HepG2 (cell line): ENCODE data around the gene CLDN5. TPM values are rescaled to one million over a fixed set of nuclear protein-coding genes. Genes with fewer than 3 reads are reported as not detected.

Experiments used
- ELF3 ChIP-seq: IDR thresholded peaks from 2 replicates; pipeline ENCODE4 v1.6.1; 2016; ENCODE audit warnings: missing genetic modification reagents, missing compliant biosample characterization
- FOXA3 ChIP-seq: IDR thresholded peaks from 2 replicates; pipeline ENCODE4 v1.6.1; 2016; ENCODE audit warnings: missing genetic modification reagents, missing compliant biosample characterization
- GMEB2 ChIP-seq: IDR thresholded peaks from 2 replicates; pipeline ENCODE4 v1.6.1; 2016; ENCODE audit warnings: missing biosample characterization, missing genetic modification reagents, low read depth
- MATR3 ChIP-seq: sonication (generic); formaldehyde crosslinking; IDR thresholded peaks from 2 replicates; pipeline ENCODE4 v1.4.0; 2020; ENCODE audit warnings: missing genetic modification reagents
- MBD4 ChIP-seq: IDR thresholded peaks from 2 replicates; pipeline ENCODE4 v1.6.1; 2012; ENCODE audit warnings: low read length, inconsistent platforms, borderline replicate concordance
- MED8 ChIP-seq: sonication (generic); formaldehyde crosslinking; IDR thresholded peaks from 2 replicates; pipeline ENCODE4 v1.8.1; 2023; ENCODE audit warnings: mild to moderate bottlenecking, missing genetic modification reagents; ENCODE audit not compliant: insufficient replicate concordance
- MIXL1 ChIP-seq: IDR thresholded peaks from 2 replicates; pipeline ENCODE4 v1.6.1; 2016
- POLR2G ChIP-seq: fragments of 200-400 bp; formaldehyde crosslinking; IDR thresholded peaks from 2 replicates; pipeline ENCODE4 v1.6.1; 2018; ENCODE audit warnings: mild to moderate bottlenecking, low read depth, low read length, moderate library complexity
- SIN3A ChIP-seq: IDR thresholded peaks from 2 replicates; pipeline ENCODE4 v1.6.1; 2011; ENCODE audit warnings: low read depth, mild to moderate bottlenecking, control low read depth, low read length, borderline replicate concordance
- SOX6 ChIP-seq, 2 experiments: fragments of 450-650 bp in 1 of 2; sonication (generic) in 1 of 2; formaldehyde crosslinking in 1 of 2; IDR thresholded peaks; 2 replicates each; pipeline versions ENCODE4 v1.4.0 to v1.6.1; 2017 to 2020; ENCODE audit warnings: antibody characterized with exemption in 1 of 2, mild to moderate bottlenecking in 1 of 2, missing genetic modification reagents in 1 of 2
- SRF ChIP-seq: IDR thresholded peaks from 2 replicates; pipeline ENCODE4 v1.6.1; 2011; ENCODE audit warnings: mild to moderate bottlenecking, low read depth, low read length, moderate library complexity
- XRCC5 ChIP-seq: fragments of 200-400 bp; formaldehyde crosslinking; optimal IDR thresholded peaks from 2 replicates; pipeline ENCODE3; 2017; ENCODE audit warnings: mild to moderate bottlenecking, low read length
- ZC3H4 ChIP-seq: sonication (generic); formaldehyde crosslinking; IDR thresholded peaks from 2 replicates; pipeline ENCODE4 v1.4.0; 2020; ENCODE audit warnings: missing genetic modification reagents, borderline replicate concordance
- ZNF20 ChIP-seq: sonication (generic); formaldehyde crosslinking; IDR thresholded peaks from 2 replicates; pipeline ENCODE4 v1.4.0; 2020; ENCODE audit warnings: mild to moderate bottlenecking, moderate library complexity, missing genetic modification reagents
- ZNF224 ChIP-seq: sonication (generic); formaldehyde crosslinking; IDR thresholded peaks from 2 replicates; pipeline ENCODE4 v1.5.0; 2020; ENCODE audit warnings: mild to moderate bottlenecking, missing genetic modification reagents
- ZNF274 ChIP-seq: sonication (generic); formaldehyde crosslinking; IDR thresholded peaks from 2 replicates; pipeline ENCODE4 v1.5.1; 2020; ENCODE audit warnings: mild to moderate bottlenecking, missing genetic modification reagents
- ZNF335 ChIP-seq: sonication (generic); formaldehyde crosslinking; IDR thresholded peaks from 2 replicates; pipeline ENCODE4 v1.4.0; 2020; ENCODE audit warnings: missing genetic modification reagents
- ZNF549 ChIP-seq: sonication (generic); formaldehyde crosslinking; IDR thresholded peaks from 2 replicates; pipeline ENCODE4 v1.5.0; 2020; ENCODE audit warnings: missing genetic modification reagents
- ZNF816 ChIP-seq: sonication (generic); formaldehyde crosslinking; IDR thresholded peaks from 2 replicates; pipeline ENCODE4 v1.8.0; 2022; ENCODE audit warnings: missing genetic modification reagents, mild to moderate bottlenecking, borderline replicate concordance
- ZSCAN20 ChIP-seq: sonication (generic); formaldehyde crosslinking; IDR thresholded peaks from 2 replicates; pipeline ENCODE4 v1.4.0; 2020; ENCODE audit warnings: missing genetic modification reagents, mild to moderate bottlenecking, borderline replicate concordance
- polyA plus RNA-seq, 8 experiments: library from polyadenylated mRNA; depleted of rRNA in 3 of 8; stranded (reverse) in 7 of 8; unstranded in 1 of 8; fragments of >200 nt; fragmentation: Illumina TruSeq in 4 of 8; extraction: Trizol in 4 of 8; gene quantifications; 2 replicates each; pipeline versions ENCODE4 v1.2.1 to v1.2.3, GENCODE V29; 2011 to 2016; ENCODE audit warnings: low read depth in 4 of 8, missing spikeins in 1 of 8, mixed read lengths in 1 of 8; ENCODE audit not compliant: insufficient read depth in 1 of 8
- total RNA-seq, 5 experiments: library from RNA; depleted of rRNA; stranded (reverse); fragments of >200 nt; fragmentation: Illumina TruSeq; extraction: Trizol; gene quantifications; 2 replicates each; pipeline ENCODE4 v1.2.3, GENCODE V29; 2016; ENCODE audit warnings: low read depth in 1 of 5
- TF ChIP-seq, protein P1 (sequence below): sonication (generic); formaldehyde crosslinking; IDR thresholded peaks from 2 replicates; pipeline ENCODE4 v1.4.0; 2020; ENCODE audit warnings: missing genetic modification reagents, mild to moderate bottlenecking, borderline replicate concordance
- TF ChIP-seq, protein P2 (sequence below): sonication (generic); formaldehyde crosslinking; IDR thresholded peaks from 2 replicates; pipeline ENCODE4 v1.4.0; 2020; ENCODE audit warnings: mild to moderate bottlenecking, missing genetic modification reagents
- TF ChIP-seq, protein P3 (sequence below): sonication (generic); formaldehyde crosslinking; IDR thresholded peaks from 2 replicates; pipeline ENCODE4 v1.4.0; 2020; ENCODE audit warnings: missing genetic modification reagents, mild to moderate bottlenecking, borderline replicate concordance

Gene CLDN5
- total and polyA plus RNA-seq, 2 of the 13 experiments (the other 11 are each of a cell fraction or from before 2014, with no cell fraction given) = not detected

DNA sequence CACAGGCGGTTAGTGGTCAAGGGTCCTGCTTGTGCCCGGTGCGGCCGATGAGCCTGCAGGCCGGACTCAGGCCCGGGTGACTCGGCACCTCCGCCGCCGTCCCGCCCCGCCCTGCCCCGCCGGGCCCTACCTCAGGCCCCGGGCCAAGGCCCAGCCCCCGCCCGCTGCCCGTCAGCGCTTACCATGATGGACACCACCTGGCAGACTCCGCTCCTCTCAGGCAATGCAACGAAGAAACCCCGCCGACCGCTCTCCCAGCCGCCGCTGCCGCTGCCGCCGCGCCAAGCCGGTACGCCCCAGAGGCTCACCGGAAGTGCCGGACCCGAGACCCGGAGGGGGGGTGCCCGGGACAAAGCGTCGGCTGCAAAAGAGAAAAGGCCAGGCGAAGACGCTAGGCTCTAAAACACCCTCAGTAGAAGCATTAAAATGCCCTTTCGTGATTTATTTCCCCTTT, 45.3 kb downstream of the CLDN5 start, which contains the start of gene UFD1 (continued):
- TF ChIP-seq, protein P1, sequence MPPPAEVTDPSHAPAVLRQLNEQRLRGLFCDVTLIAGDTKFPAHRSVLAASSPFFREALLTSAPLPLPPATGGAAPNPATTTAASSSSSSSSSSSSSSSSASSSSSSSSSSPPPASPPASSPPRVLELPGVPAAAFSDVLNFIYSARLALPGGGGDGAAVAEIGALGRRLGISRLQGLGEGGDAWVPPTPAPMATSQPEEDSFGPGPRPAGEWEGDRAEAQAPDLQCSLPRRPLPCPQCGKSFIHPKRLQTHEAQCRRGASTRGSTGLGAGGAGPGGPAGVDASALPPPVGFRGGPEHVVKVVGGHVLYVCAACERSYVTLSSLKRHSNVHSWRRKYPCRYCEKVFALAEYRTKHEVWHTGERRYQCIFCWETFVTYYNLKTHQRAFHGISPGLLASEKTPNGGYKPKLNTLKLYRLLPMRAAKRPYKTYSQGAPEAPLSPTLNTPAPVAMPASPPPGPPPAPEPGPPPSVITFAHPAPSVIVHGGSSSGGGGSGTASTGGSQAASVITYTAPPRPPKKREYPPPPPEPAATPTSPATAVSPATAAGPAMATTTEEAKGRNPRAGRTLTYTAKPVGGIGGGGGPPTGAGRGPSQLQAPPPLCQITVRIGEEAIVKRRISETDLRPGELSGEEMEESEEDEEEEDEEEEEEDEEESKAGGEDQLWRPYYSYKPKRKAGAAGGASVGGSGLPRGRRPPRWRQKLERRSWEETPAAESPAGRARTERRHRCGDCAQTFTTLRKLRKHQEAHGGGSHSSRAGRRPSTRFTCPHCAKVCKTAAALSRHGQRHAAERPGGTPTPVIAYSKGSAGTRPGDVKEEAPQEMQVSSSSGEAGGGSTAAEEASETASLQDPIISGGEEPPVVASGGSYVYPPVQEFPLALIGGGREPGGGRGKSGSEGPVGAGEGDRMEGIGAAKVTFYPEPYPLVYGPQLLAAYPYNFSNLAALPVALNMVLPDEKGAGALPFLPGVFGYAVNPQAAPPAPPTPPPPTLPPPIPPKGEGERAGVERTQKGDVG = no peak
- TF ChIP-seq MATR3 (CRISPR knock-in tag) (no peak), ZC3H4 (no peak), SOX6 (IDR thresholded peaks at IDR 0.05) (no peak), SOX6 (CRISPR knock-in tag; IDR thresholded peaks at IDR 0.05) (no peak), ZNF816 (CRISPR knock-in tag) (no peak), MED8 (CRISPR knock-in tag) (no peak), ZSCAN20 (no peak), SRF (no peak), MBD4 (no peak), ZNF224 (CRISPR knock-in tag) (no peak), SIN3A (peak; percentile 87; the same call in 1 of the 2 replicates), MIXL1 (no peak), GMEB2 (CRISPR knock-in tag) (no peak), XRCC5 (no peak), FOXA3 (no peak), ELF3 (CRISPR knock-in tag) (no peak), POLR2G (peak; percentile 69), ZNF335 (CRISPR knock-in tag) (no peak), ZNF20 (no peak), ZNF549 (CRISPR knock-in tag) (no peak), ZNF274 (no peak)
- TF ChIP-seq, protein P2, sequence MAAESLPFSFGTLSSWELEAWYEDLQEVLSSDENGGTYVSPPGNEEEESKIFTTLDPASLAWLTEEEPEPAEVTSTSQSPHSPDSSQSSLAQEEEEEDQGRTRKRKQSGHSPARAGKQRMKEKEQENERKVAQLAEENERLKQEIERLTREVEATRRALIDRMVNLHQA (CRISPR knock-in tag) = no peak
- TF ChIP-seq, protein P3, sequence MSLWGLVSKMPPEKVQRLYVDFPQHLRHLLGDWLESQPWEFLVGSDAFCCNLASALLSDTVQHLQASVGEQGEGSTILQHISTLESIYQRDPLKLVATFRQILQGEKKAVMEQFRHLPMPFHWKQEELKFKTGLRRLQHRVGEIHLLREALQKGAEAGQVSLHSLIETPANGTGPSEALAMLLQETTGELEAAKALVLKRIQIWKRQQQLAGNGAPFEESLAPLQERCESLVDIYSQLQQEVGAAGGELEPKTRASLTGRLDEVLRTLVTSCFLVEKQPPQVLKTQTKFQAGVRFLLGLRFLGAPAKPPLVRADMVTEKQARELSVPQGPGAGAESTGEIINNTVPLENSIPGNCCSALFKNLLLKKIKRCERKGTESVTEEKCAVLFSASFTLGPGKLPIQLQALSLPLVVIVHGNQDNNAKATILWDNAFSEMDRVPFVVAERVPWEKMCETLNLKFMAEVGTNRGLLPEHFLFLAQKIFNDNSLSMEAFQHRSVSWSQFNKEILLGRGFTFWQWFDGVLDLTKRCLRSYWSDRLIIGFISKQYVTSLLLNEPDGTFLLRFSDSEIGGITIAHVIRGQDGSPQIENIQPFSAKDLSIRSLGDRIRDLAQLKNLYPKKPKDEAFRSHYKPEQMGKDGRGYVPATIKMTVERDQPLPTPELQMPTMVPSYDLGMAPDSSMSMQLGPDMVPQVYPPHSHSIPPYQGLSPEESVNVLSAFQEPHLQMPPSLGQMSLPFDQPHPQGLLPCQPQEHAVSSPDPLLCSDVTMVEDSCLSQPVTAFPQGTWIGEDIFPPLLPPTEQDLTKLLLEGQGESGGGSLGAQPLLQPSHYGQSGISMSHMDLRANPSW (CRISPR knock-in tag) = no peak
